DOHH2 (cell line): ENCODE measurements around the gene BICC1.

Experiments
- H3F3A ChIP-seq: fragments of 200-600 bp; sonication (generic), shearing (Covaris generic); 2 replicates; pipeline ENCODE4 v1.6.0; 2016; ENCODE audit warnings: antibody characterized with exemption, mild to moderate bottlenecking; ENCODE audit not compliant: control insufficient read depth, insufficient read depth
- H3K27ac ChIP-seq: fragments of 200-600 bp; sonication (generic); 2 replicates; pipeline ENCODE4 v1.5.1; 2014; ENCODE audit warnings: low read depth, mild to moderate bottlenecking, low read length, moderate library complexity
- H3K27me3 ChIP-seq: fragments of 200-600 bp; sonication (generic); 2 replicates; pipeline ENCODE4 v1.6.1; 2014; ENCODE audit warnings: mild to moderate bottlenecking, low read length, mixed read lengths; ENCODE audit not compliant: control insufficient read depth
- H3K36me3 ChIP-seq: fragments of 200-600 bp; sonication (generic); 2 replicates; pipeline ENCODE4 v1.6.1; 2014; ENCODE audit warnings: mild to moderate bottlenecking, low read length, moderate library complexity, mixed read lengths; ENCODE audit not compliant: control insufficient read depth
- H3K4me1 ChIP-seq: fragments of 200-600 bp; sonication (generic); 2 replicates; pipeline ENCODE4 v1.6.1; 2014; ENCODE audit warnings: mild to moderate bottlenecking, low read length, mixed read lengths; ENCODE audit not compliant: control insufficient read depth
- H3K4me2 ChIP-seq: fragments of 200-600 bp; sonication (generic); 2 replicates; pipeline ENCODE4 v1.6.0; 2014; ENCODE audit warnings: mild to moderate bottlenecking, low read length, moderate library complexity
- H3K4me3 ChIP-seq: fragments of 200-600 bp; sonication (generic); 2 replicates; pipeline ENCODE4 v1.5.1; 2014; ENCODE audit warnings: mild to moderate bottlenecking, low read length, mixed read lengths
- H3K79me2 ChIP-seq: fragments of 200-600 bp; sonication (generic); 2 replicates; pipeline ENCODE4 v1.6.1; 2014; ENCODE audit warnings: mild to moderate bottlenecking, low read length, mixed read lengths; ENCODE audit not compliant: control insufficient read depth
- H3K9me2 ChIP-seq: fragments of 200-600 bp; sonication (generic); replicated peaks from 2 replicates; pipeline ENCODE4 v1.6.1; 2014; ENCODE audit warnings: mild to moderate bottlenecking, low read length, mixed read lengths; ENCODE audit not compliant: control insufficient read depth
- H3K9me3 ChIP-seq: fragments of 200-600 bp; sonication (generic); 2 replicates; pipeline ENCODE4 v1.6.1; 2014; ENCODE audit warnings: antibody characterized with exemption, low read length, mixed read lengths; ENCODE audit not compliant: control insufficient read depth, insufficient read depth
- H4K20me1 ChIP-seq: fragments of 200-600 bp; sonication (generic); 2 replicates; pipeline ENCODE4 v1.6.0; 2014; ENCODE audit warnings: low read depth, mild to moderate bottlenecking, antibody characterized with exemption, low read length, moderate library complexity; ENCODE audit not compliant: control insufficient read depth, insufficient read depth
- CTCF ChIP-seq: fragments of 200-600 bp; sonication (generic); IDR thresholded peaks from one replicate; pipeline ENCODE4 v1.5.1; 2014; ENCODE audit warnings: antibody characterized with exemption, mild to moderate bottlenecking, low read depth, low read length; ENCODE audit not compliant: poor library complexity, severe bottlenecking
- EZH2phosphoT487 ChIP-seq: fragments of 200-600 bp; sonication (generic); IDR thresholded peaks from 2 replicates; pipeline ENCODE4 v1.6.1; 2017; ENCODE audit warnings: borderline replicate concordance, mild to moderate bottlenecking, antibody characterized with exemption, low read length, moderate library complexity, mixed read lengths

Gene BICC1

GRCh38 chr10:58721601-58722281 is 209.1 kb downstream of the BICC1 start:
- H3K27me3 ChIP-seq = no peaks in the 10 kb centered on the region
- no peak overlapping the region for H3K4me2 ChIP-seq
- TF ChIP-seq CTCF (no peak), EZH2phosphoT487 (no peak)
- no peaks in the 10 kb centered on the region for H3K79me2 ChIP-seq
- no peaks in the 10 kb centered on the region for H3K4me1 ChIP-seq
- H4K20me1 ChIP-seq = no peaks in the 10 kb centered on the region
- H3K36me3 ChIP-seq = no peaks in the 10 kb centered on the region
- H3K9me2 ChIP-seq = no peaks in the 10 kb centered on the region
- no peak overlapping the region for H3K4me3 ChIP-seq
- H3F3A ChIP-seq = no peaks in the 10 kb centered on the region
- H3K27ac ChIP-seq = no peak overlapping the region
- H3K9me3 ChIP-seq = no peaks in the 10 kb centered on the region

- no peak overlapping the region for H3K4me3 ChIP-seq
- H3F3A ChIP-seq = no peaks in the 10 kb centered on the region
- H3K9me3 ChIP-seq = no peaks in the 10 kb centered on the region
- H3K4me2 ChIP-seq = no peak overlapping the region
- no peaks in the 10 kb centered on the region for H4K20me1 ChIP-seq
- H3K36me3 ChIP-seq = no peaks in the 10 kb centered on the region
- H3K27me3 ChIP-seq = no peaks in the 10 kb centered on the region
- H3K27ac ChIP-seq = no peak overlapping the region
- H3K79me2 ChIP-seq = no peaks in the 10 kb centered on the region
- no peak for TF ChIP-seq EZH2phosphoT487
- no peak for TF ChIP-seq CTCF
- no peaks in the 10 kb centered on the region for H3K9me2 ChIP-seq
- H3K4me1 ChIP-seq = no peaks in the 10 kb centered on the region
Observed at GRCh38 chr10:58723186-58723585, 210.5 kb downstream of the BICC1 start.

- TF ChIP-seq CTCF = no peak
- TF ChIP-seq EZH2phosphoT487 = no peak
- H3K9me2 ChIP-seq = no peaks in the 10 kb centered on the region
- H3F3A ChIP-seq = no peaks in the 10 kb centered on the region
Observed at GRCh38 chr10:58723966-58724365, 211.3 kb downstream of the BICC1 start.

More at GRCh38 chr10:58723966-58724365, 211.3 kb downstream of the BICC1 start:
- H3K36me3 ChIP-seq = no peaks in the 10 kb centered on the region
- H3K4me3 ChIP-seq = no peak overlapping the region
- no peak overlapping the region for H3K27ac ChIP-seq
- H3K4me1 ChIP-seq = no peaks in the 10 kb centered on the region
- H3K79me2 ChIP-seq = no peaks in the 10 kb centered on the region
- H3K9me3 ChIP-seq = no peaks in the 10 kb centered on the region
- H4K20me1 ChIP-seq = no peaks in the 10 kb centered on the region
- H3K27me3 ChIP-seq = no peaks in the 10 kb centered on the region
- no peak overlapping the region for H3K4me2 ChIP-seq
